GM23248 (cell line): ENCODE data around the gene FOXL1. TPM values are rescaled to one million over a fixed set of nuclear protein-coding genes. Genes with fewer than 3 reads are reported as not detected.
"Not testable (repeated sequence)": the region's sequence is repeated elsewhere in the genome, so short reads cannot be mapped to it uniquely, and the experiment has no call there.

Source experiments
- DNase-seq: peaks from one replicate; pipeline ENCODE4 v3.0.0-alpha.2; 2015
- H2AFZ ChIP-seq: fragments of 200-600 bp; sonication (generic); 2 replicates; pipeline ENCODE4 v1.6.1; 2016; ENCODE audit warnings: antibody characterized with exemption
- H3F3A ChIP-seq: fragments of 200-600 bp; sonication (generic); 2 replicates; pipeline ENCODE4 v1.6.1; 2016; ENCODE audit warnings: mild to moderate bottlenecking, antibody characterized with exemption, mixed run types; ENCODE audit not compliant: insufficient read depth
- H3K27ac ChIP-seq: fragments of 200-600 bp; sonication (generic); 2 replicates; pipeline ENCODE4 v1.5.1; 2016; ENCODE audit warnings: mild to moderate bottlenecking
- H3K27me3 ChIP-seq: fragments of 200-600 bp; sonication (generic); replicated peaks from 2 replicates; pipeline ENCODE4 v1.6.1; 2016; ENCODE audit warnings: mild to moderate bottlenecking; ENCODE audit not compliant: insufficient read depth
- H3K36me3 ChIP-seq: fragments of 200-600 bp; sonication (generic); 2 replicates; pipeline ENCODE4 v1.6.1; 2016; ENCODE audit warnings: low read depth, mild to moderate bottlenecking
- H3K4me1 ChIP-seq: fragments of 200-600 bp; sonication (generic); 2 replicates; pipeline ENCODE4 v1.6.1; 2016; ENCODE audit warnings: mild to moderate bottlenecking; ENCODE audit not compliant: insufficient read depth
- H3K4me2 ChIP-seq: fragments of 200-600 bp; sonication (generic); one replicate; pipeline ENCODE4 v1.6.1; 2016; ENCODE audit warnings: mild to moderate bottlenecking; ENCODE audit not compliant: unreplicated experiment
- H3K4me3 ChIP-seq: fragments of 200-600 bp; sonication (generic); 2 replicates; pipeline ENCODE4 v1.5.1; 2016; ENCODE audit warnings: mild to moderate bottlenecking
- H3K79me2 ChIP-seq: fragments of 200-600 bp; sonication (generic); 2 replicates; pipeline ENCODE4 v1.6.1; 2016; ENCODE audit warnings: mild to moderate bottlenecking; ENCODE audit not compliant: insufficient read depth
- H3K9ac ChIP-seq: fragments of 200-600 bp; sonication (generic); 2 replicates; pipeline ENCODE4 v1.6.1; 2016; ENCODE audit warnings: mild to moderate bottlenecking
- H3K9me2 ChIP-seq: fragments of 200-600 bp; sonication (generic); 2 replicates; pipeline ENCODE4 v1.6.1; 2016; ENCODE audit warnings: mixed run types, mild to moderate bottlenecking, moderate library complexity; ENCODE audit not compliant: insufficient read depth
- H3K9me3 ChIP-seq: fragments of 200-600 bp; sonication (generic); one replicate; pipeline ENCODE4 v1.6.1; 2017; ENCODE audit warnings: low read depth
- H4K20me1 ChIP-seq: fragments of 200-600 bp; sonication (generic); 2 replicates; pipeline ENCODE4 v1.6.0; 2016; ENCODE audit not compliant: insufficient read depth
- EZH2 ChIP-seq: fragments of 200-600 bp; sonication (generic); IDR thresholded peaks from 2 replicates; pipeline ENCODE4 v1.6.1; 2018; ENCODE audit warnings: antibody characterized with exemption, mild to moderate bottlenecking; ENCODE audit not compliant: insufficient read depth, poor library complexity, severe bottlenecking
- EZH2phosphoT487 ChIP-seq: fragments of 200-600 bp; sonication (generic); IDR thresholded peaks from 2 replicates; pipeline ENCODE4 v1.6.1; 2018; ENCODE audit warnings: antibody characterized with exemption, moderate library complexity, mild to moderate bottlenecking, low read depth; ENCODE audit not compliant: insufficient read depth
- WGBS, 2 experiments: methylation state at CpG; one replicate each; pipeline ENCODE4 v1.1.6; 2015 to 2017; ENCODE audit warnings: low lambda C conversion rate in 2 of 2, low coverage in 1 of 2; ENCODE audit errors: missing lambda C conversion rate in 2 of 2; 5-methylcytosine and 5-hydroxymethylcytosine counted together
- in situ Hi-C: fragments of 300-500 bp; cut with MboI; formaldehyde crosslinking; loops from 2 replicates; pipeline ENCODE4 v1.15.0; 2020
- polyA plus RNA-seq: library from polyadenylated mRNA; unstranded; fragments of >200 nt; fragmentation: Nextera tagmentation; extraction: Ambion mirVana; gene quantifications from 2 replicates; pipeline ENCODE4 v1.2.1, GENCODE V29; 2016
- total RNA-seq: library from RNA; depleted of rRNA; stranded (reverse); fragments of >200 nt; shearing (Covaris generic); gene quantifications from 2 replicates; pipeline ENCODE4 v1.2.3, GENCODE V29; 2014

FOXL1 gene
- total and polyA plus RNA-seq, 2 experiments from 2014 or later = 4.9 to 14.5 TPM

DNA sequence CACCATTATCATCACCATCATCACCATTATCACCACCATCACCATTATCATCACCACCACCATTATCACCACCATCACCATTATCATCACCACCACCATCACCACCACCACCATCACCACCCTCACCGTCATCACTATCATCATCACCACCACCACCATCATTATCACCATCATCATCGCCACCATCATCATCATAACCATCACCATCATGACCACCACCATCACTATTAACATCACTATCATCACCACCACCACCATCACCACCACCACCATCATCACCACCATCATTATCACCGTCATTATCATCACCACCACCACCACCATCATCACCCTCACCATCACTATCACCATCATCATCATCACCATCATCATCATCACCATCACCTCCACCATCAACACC, 9.1 kb downstream of the FOXL1 start:
- WGBS, 2 experiments = 81% methylated on average over 3 of the region's 3 CpGs
- DNase-seq = no peak
- H3K36me3 ChIP-seq = no peaks in the 10 kb centered on the region
- H3F3A ChIP-seq = peaks cover 57% of the 10 kb centered on the region
- TF ChIP-seq EZH2phosphoT487 (no peak), EZH2 (no peak)
- no peak overlapping the region for H3K27ac ChIP-seq
- no peak overlapping the region for H3K4me2 ChIP-seq
- peaks cover 15% of the 10 kb centered on the region for H3K79me2 ChIP-seq
- no peak overlapping the region for H2AFZ ChIP-seq
- H3K4me1 ChIP-seq = peaks cover 58% of the 10 kb centered on the region
- no peak overlapping the region for H3K4me3 ChIP-seq
- H3K27me3 ChIP-seq = no peaks in the 10 kb centered on the region
- in situ Hi-C loops = loop anchor here (10.0 kb wide), 1 partner anchor 167 kb away; no protein-coding TSS in a partner anchor
- no peak overlapping the region for H3K9ac ChIP-seq
- H3K9me3 ChIP-seq = no peaks in the 10 kb centered on the region
- H4K20me1 ChIP-seq = no peaks in the 10 kb centered on the region
- 0 out of 2 replicates have a peak, but pooled peaks cover 13% of the 10 kb centered on the region for H3K9me2 ChIP-seq

DNA sequence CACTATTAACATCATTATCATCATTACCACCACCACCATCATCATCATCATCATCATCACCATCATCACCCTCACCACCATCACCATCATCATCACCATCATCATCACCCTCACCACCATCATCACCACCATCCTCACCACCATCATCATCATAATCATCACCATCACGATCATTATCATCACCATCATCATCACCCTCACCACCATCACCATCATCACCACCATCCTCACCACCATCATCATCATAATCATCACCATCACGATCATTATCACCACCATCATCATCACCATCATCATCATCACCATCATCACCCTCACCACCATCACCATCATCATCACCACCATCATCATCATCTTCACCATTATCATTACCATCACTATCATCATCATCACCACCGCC, 9.6 kb downstream of the FOXL1 start:
- not testable (repeated sequence) for DNase-seq, H3K27me3 ChIP-seq, H3K36me3 ChIP-seq, H3K9ac ChIP-seq, H3K4me3 ChIP-seq, H4K20me1 ChIP-seq, H3K27ac ChIP-seq, H3K9me3 ChIP-seq, H3K4me2 ChIP-seq, H2AFZ ChIP-seq
- H3F3A ChIP-seq = peaks cover 57% of the 10 kb centered on the region
- WGBS, 2 experiments = 59 to 87% methylated on average over 3 of the region's 3 CpGs
- H3K9me2 ChIP-seq = 0 out of 2 replicates have a peak, but pooled peaks cover 13% of the 10 kb centered on the region
- peaks cover 10% of the 10 kb centered on the region for H3K79me2 ChIP-seq
- in situ Hi-C loops = loop anchor here (10.0 kb wide), 1 partner anchor 167 kb away; no protein-coding TSS in a partner anchor
- H3K4me1 ChIP-seq = peaks cover 58% of the 10 kb centered on the region

DNA sequence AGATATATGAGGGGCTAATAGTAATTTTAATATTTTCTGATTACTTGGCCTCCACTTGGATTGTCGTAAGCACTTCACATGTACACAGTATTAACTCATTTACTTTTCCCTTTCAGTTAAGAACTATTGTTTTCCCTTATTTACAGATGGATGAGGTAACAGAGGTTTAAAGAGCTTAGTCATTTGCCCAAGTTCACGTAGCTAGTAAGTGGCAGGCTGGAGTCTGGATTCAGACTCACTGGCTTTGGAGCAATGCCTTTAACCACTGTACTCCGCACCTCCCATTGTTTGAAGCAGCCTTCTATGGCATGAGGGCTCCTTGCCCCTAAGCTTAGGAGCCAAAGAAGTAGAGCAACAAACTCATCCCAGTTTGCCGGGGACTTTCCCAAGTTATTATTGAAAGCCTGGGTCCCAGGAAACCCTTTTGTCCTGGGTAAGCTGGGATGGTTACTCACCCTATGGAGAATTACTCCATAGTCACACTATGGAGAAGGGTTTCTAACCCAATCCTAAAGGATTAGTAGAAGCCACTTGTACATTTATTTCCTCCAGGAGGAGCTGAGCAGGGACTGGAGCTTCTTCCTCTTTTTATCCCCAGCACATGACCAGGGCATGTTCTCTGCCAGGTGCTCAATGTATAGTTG, 12.3 kb downstream of the FOXL1 start:
- H3K4me1 ChIP-seq = peaks cover 41% of the 10 kb centered on the region
- no peaks in the 10 kb centered on the region for H3K36me3 ChIP-seq
- H3K79me2 ChIP-seq = no peaks in the 10 kb centered on the region
- H3K4me3 ChIP-seq = no peak overlapping the region
- WGBS, 2 experiments = 26 to 29% methylated on average over 4 of the region's 4 CpGs
- no peaks in the 10 kb centered on the region for H3K9me3 ChIP-seq
- 0 out of 2 replicates have a peak overlapping the region, but pooled peaks have one; percentile 6 for H2AFZ ChIP-seq
- no peaks in the 10 kb centered on the region for H4K20me1 ChIP-seq
- peak overlapping the region; percentile 83 for H3K27ac ChIP-seq
- H3F3A ChIP-seq = peaks cover 41% of the 10 kb centered on the region
- H3K27me3 ChIP-seq = no peaks in the 10 kb centered on the region
- H3K4me2 ChIP-seq = peak overlapping the region; percentile 42
- in situ Hi-C loops = no loop called here
- DNase-seq = peak; percentile 95
- H3K9me2 ChIP-seq = 0 out of 2 replicates have a peak, but pooled peaks cover 13% of the 10 kb centered on the region
- no peak for TF ChIP-seq EZH2phosphoT487
- H3K9ac ChIP-seq = peak overlapping the region; percentile 45

DNA sequence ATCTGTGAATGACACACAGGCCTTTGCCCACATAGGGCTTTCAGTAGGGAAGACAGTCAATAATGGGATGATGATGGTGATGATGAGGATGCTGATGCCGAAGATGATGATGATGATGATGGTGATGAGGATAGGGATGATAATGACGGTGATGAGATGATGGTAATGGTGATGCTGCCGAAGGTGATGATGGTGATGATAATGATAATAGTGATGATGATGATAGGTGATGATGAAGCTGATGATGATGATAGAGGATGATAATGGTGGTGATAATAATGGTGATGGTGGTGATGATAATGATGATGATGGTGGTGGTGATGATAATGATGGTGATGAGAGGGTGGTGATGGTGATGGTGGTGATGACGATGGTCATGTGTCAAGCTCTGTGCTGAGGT, 12.9 kb downstream of the FOXL1 start:
- Histone ChIP-seq H3K27ac (peak overlapping the region; percentile 83), H3K4me1 (peaks cover 35% of the 10 kb centered on the region), H3K4me3 (no peak overlapping the region), H3K9me3 (no peaks in the 10 kb centered on the region), H2AFZ (no peak overlapping the region), H3K9me2 (0 out of 2 replicates have a peak, but pooled peaks cover 13% of the 10 kb centered on the region), H3K79me2 (no peaks in the 10 kb centered on the region), H4K20me1 (no peaks in the 10 kb centered on the region), H3K27me3 (no peaks in the 10 kb centered on the region), H3K4me2 (no peak overlapping the region), H3K36me3 (no peaks in the 10 kb centered on the region), H3K9ac (no peak overlapping the region), H3F3A (peaks cover 35% of the 10 kb centered on the region)
- in situ Hi-C loops = no loop called here
- TF ChIP-seq EZH2phosphoT487 (no peak), EZH2 (no peak)
- WGBS, 2 experiments = 80 to 91% methylated on average over 4 of the region's 4 CpGs
- no peak for DNase-seq
